Stimulated activated CD4-positive, alpha-beta T cell treated with anti-CD3 and anti-CD28 coated beads, Interleukin-1b, Interleukin-23, amount 100 ng/mL, for 4 hours (primary cell): ENCODE results near the gene SAMD10.
"Not testable (repeated sequence)": the region's sequence is repeated elsewhere in the genome, so short reads cannot be mapped to it uniquely, and the experiment has no call there.

ENCODE experiments used
- DNase-seq, 2 donors: peaks; one replicate each; pipeline ENCODE4 v3.0.0-alpha.2; 2020; ENCODE audit warnings: low read depth in 2 of 2

The SAMD10 gene

DNA sequence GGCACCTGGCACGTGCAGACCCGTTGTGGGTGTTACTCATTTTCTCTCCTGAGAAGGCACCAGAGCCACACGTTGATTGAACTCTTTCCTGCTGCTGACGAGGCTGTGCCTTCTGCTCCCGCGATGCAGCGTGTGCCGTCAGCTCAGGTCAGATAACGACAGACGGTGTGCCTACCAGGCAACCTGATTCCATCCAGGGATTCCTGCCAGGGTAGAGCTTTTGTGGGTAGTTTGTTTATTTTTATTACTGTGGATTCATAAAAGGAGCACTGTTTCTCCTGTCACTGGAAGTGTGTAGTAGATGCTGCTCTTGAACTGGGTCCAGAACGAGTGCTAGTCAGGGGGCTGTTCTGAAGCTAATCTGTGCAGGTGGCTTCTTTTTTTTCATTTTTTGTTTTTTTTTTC is 22.2 kb upstream of the SAMD10 start:
- DNase-seq, result no peak

- DNase-seq, result no peak
These were observed 21.5 kb upstream of the SAMD10 start for GRCh38 chr20:64000906-64001305.

DNA sequence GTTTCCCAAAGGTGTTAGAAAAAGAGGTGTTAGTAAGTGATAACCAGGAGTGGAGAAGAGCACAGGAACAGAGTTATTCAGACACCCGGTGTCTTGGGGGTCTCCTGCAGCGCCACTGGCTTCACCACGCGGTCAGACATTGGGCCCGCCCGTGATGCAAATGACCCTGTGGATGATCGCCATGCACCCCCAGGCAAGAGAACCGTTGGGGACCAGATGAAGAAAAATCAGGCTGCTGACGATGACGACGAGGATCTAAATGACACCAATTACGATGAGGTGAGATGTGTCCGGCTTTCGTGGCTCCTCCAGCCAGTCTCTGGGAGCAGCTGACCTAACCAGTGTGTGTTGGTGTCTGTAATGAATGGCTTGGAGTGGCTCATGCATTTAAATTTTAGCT is 3.5 kb upstream of the SAMD10 start:
- no peak for DNase-seq

DNA sequence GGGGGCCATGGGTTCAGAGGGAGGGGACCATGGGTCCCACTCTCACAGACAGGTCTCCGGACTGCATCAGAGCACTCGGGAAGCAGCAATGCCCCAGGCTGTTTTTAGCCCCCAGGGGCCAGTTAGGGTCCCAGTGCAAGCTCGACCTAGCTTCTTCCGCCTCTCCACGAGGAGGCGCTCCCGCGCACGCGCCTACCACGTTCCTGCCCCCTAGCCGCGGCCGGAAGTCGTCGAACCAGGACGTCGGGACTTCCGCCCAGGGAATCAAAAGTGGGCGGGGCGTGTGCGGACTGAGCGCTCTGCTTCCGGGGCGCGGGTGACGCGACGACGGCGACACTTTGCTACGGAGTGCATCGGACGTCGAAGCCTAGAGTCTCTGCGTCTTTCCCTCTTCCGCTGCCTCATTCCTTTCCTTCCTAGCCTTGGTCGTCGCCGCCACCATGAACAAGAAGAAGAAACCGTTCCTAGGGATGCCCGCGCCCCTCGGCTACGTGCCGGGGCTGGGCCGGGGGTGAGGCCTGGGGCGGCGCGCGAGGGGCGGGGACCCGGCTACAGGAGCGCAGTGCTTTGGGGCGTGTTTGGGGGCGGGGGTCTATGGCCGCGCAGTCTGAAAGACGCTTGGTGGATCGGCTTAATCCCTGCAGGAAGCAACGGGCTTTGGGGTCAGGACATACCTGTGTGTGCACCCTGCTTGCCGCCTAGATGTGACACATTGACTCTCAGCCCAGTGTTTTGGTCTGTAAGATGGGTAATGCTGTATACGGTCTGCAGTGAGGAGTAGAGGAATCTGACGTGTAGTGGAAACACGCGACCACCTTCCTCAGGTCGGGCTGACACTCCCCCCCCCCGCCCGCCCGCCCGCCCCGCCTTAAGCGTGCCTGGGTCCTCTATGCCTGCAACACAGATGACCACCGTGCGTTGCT is 1.6 kb upstream of the SAMD10 start, which contains the start of gene PRPF6:
Gene PRPF6 (plus strand): TSS at position 327 of the 923 bp plus-strand sequence. CDS start 114 bp downstream, at position 441.
- DNase-seq, result peak; percentile 91 to 93

DNA sequence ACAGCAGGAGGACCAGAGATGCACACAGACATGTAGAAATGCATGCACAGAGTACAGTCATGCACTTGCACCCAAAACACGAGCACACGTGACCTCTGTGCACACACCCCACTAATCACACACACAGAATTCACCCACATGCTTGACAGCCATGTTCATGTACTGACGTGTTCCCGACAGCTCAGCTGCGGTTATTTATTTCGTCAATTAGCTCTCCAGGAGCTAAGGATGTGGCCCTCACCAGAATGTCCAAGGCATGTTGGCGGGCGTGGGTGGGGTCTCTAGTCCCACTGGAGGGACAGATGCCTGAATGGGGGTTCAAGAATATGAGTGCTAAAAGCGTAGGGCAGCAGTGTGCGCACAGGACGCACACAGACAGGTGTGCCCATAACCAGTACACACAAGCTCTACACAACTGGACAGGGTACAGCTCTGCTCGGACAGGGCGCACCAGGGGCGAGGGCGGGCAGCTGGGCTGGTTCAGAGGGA is 919 bp upstream of the SAMD10 start:
- DNase-seq, result no peak

DNA sequence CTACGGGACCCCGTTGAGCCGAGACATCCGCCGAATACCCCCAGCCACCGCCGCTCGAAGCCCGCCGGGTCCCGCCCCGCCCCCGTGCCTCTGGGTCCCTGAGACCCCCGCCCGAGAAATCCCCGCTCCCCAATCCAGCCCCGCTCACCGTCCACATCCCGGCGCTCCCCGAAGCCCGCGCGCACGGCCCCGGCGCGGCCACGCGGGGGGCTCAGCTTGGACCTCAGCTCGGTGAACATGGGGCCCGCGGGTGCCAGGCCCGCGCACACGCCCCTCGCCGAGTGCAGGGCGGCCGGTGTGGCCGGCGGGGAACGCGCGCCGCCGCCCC is 249 bp downstream of the SAMD10 start:
- no peak for DNase-seq

DNA sequence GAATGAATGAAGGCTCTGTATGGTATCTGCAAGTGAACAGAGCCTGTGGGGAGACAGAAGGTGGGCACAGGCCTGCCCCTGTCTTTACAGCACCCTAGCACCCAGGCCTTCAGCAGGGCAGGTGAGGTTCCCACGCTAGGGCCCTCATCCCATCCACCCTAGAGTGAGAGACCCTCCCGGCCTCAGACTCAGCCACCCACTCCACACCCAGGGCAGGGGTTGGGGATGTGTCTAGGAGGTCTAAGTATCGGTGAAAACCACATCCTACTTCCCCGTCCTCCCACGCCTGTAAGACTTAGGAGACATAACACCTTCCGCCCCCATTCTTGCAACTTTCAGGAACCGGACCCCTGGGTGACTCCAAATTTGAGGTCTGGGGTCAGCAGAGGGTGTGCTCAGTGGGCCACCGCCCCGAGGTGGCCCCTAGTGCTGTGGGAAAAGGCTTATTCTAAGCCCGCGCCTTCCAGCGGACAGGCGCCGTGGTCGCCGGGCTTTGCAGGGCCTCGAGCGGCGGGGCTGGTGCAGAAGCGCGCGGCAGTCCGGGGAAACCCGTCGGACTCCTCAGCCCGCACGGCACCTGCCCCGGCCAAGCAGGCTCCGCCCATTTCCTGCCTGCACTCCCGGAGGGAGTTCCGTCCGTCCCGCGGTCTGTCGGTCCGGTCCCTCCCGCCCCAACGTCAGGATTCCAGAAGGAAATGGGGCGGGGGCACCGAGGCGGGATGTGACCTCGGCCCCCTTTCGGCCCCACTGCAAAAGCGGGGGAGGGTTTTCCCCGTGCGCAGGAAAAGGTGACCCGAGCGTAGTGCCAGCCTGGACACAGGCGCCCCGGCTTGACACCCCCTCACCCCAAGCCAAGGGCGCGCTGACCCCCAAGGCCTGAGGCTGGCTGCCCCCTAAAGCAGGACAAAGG is 868 bp downstream of the SAMD10 start:
- peak in 1 of 2 donors; percentile 58 for DNase-seq

DNA sequence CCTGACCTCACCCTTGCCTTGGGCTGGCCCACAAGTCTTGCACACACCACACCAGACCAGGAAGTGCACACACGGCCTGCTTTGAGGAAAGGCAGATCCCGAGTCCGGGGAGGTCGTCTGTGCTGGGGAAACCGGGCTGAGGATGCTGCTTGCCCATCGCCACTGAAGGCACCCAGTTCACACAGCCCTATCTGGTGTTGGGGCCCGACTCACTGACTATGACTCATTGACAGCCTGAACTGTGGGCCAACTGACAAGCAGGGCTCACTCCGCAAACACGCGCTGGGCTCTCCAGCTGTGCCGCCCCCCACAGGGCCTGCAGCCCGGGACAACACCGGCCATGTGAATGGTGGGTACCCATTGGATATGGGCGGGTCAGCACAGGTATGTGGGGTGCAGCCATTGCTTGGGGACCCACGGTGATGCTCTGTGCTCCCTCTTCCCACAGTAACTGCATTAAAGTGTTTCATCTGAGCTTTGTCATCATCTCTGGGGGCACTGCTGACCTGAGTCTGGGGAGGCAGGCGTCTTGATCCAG is 1.6 kb downstream of the SAMD10 start:
- no peak for DNase-seq

DNA sequence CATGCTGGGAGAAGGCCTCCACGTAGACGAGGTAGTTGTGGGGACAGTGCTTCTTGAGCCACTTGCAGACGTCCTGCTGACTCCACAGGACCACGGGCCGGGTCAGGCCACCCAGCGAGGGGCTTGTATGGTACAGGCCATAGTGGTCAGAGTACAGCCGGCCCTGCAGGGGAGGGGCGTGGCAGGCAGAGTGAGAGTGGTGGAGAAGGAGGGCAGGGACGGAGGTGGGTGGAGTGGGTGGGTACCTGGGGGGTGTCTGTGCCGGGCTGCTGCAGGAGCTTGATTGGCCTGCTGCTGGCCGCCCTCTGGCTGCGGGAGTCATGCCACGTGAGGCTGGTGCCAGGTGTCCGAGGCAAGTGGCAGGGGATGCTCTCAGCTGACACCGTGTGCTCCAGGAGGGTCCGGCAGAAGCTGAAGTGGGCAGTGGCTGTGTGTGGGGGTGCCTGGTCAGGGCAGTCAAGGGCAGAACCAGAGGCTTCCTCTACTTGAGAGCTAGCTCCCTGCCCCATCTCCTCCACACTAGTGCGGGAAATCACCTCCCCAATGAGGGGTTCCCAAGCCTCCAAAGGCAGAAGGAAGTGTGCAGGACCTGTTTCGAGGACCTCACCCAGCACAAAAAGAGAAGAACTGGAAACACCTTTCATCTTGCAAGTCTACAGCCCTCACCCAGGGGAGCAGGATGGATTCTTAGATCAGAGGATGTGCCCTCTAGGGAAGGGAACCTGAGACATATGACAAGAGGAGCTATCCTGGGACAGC is 2.3 kb downstream of the SAMD10 start:
- no peak for DNase-seq

GRCh38 chr20:63976511-63976910 is 2.9 kb downstream of the SAMD10 start:
- DNase-seq, result not testable (repeated sequence)

- DNase-seq, result no peak
These were observed 4.8 kb downstream of the SAMD10 start for GRCh38 chr20:63974402-63975200.

GRCh38 chr20:63973636-63974401 is 5.6 kb downstream of the SAMD10 start:
- peak; percentile 74 to 84 for DNase-seq

- no peak for DNase-seq
These were observed 6.3 kb downstream of the SAMD10 start for GRCh38 chr20:63973160-63973479.

- no peak for DNase-seq
These were observed 6.9 kb downstream of the SAMD10 start for GRCh38 chr20:63972312-63973159.

GRCh38 chr20:63971960-63972311 is 7.5 kb downstream of the SAMD10 start:
- DNase-seq, result not testable (repeated sequence)

GRCh38 chr20:63970714-63971431 is 8.6 kb downstream of the SAMD10 start:
- no peak for DNase-seq

DNA sequence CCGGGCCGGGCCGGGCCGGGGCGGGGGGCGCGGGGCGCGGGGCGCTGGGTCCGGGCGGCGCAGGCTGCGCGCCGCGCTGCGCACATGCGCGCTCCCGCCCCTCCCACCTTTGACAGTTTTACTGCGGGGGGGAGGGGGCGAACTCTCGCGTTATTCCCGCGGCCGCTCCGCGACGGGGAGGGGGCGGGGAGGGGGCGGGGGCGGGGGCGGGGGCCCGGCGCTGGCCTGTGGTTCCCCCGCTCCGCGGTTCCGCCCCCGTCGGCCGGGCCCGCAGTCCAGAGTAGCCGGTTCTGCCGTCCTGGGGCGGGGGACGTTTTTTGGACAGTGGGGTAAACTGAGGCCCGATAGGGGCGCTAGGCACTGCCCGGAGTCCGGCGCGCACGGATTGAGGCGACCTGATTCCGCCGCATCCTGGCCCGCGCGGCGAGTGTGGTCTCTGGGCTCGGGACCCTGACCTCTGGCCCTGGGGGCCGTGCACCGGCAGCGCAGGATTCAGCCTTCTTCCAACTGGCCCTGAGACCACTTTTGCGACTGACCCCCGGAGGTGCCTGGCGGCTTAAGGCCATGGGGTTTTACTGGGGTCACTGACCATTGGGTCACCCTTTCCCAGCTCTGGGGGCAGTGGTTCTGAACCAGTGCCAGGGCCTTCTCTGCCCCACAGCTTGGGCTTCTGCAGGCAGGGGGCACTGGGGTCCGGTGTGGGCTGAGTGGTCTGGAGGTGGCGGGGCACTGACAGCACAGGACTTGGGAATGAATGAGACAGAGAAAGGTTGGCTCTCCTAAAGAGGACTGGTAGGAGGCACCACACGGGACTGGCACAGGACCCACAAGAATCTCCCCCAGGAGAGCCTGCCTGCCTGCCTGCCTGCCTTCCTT is 9.4 kb downstream of the SAMD10 start, which contains the start of gene ZNF512B:
Gene ZNF512B (minus strand): TSS at position 93 of the 876 bp plus-strand sequence. CDS start 1,980 bp downstream, outside the sequence.
- peak in 1 of 2 donors; percentile 66 for DNase-seq
